CD4-positive, alpha-beta T cell (primary cell): ENCODE measurements around the gene FLT1. TPM values are rescaled to one million over a fixed set of nuclear protein-coding genes. Genes with fewer than 3 reads are reported as not detected.

ENCODE experiments used
- ATAC-seq: fragments of 200-7000 bp; cut with Tn5 transposase; one replicate; pipeline ENCODE4 v1.10.0; 2022; ENCODE audit warnings: mild to moderate bottlenecking; ENCODE audit not compliant: poor library complexity
- CTCF ChIA-PET: fragments of 350-600 bp; sonication (Branson Sonifier 250); formaldehyde crosslinking; loops from one replicate; lab custom pipeline; 2021; ENCODE audit warnings: antibody characterized with exemption, inconsistent platforms; lab: Charles Lee
- POLR2A ChIA-PET: fragments of 350-600 bp; sonication (Branson Sonifier 250); formaldehyde crosslinking; loops from one replicate; lab custom pipeline; 2021; ENCODE audit warnings: antibody characterized with exemption, inconsistent platforms; lab: Charles Lee
- DNase-seq, 14 experiments: peaks; one replicate each; pipeline ENCODE4 v3.0.0-alpha.2; 2013 to 2020; ENCODE audit warnings: mixed read lengths in 2 of 14
- H3K27ac ChIP-seq, 2 donors: one replicate each; pipeline versions ENCODE4 v1.5.1 to v1.7.0; 2013; ENCODE audit warnings: low read length in 2 of 2, low read depth in 1 of 2, mild to moderate bottlenecking in 1 of 2
- H3K27me3 ChIP-seq, 2 experiments: 1 replicate in 1 of 2; 2 replicates in 1 of 2; pipeline versions ENCODE4 v1.6.1 to v1.7.0; 2013; ENCODE audit warnings: low read length in 2 of 2, control low read depth in 1 of 2, mild to moderate bottlenecking in 1 of 2, moderate library complexity in 1 of 2; ENCODE audit not compliant: insufficient read depth in 2 of 2, control insufficient read depth in 1 of 2
- H3K36me3 ChIP-seq: one replicate; pipeline ENCODE4 v1.6.1; 2013; ENCODE audit warnings: low read length, control low read depth; ENCODE audit not compliant: insufficient read depth
- H3K4me1 ChIP-seq: one replicate; pipeline ENCODE4 v1.6.1; 2013; ENCODE audit warnings: low read length, control low read depth; ENCODE audit not compliant: insufficient read depth
- H3K4me3 ChIP-seq: one replicate; pipeline ENCODE4 v1.5.1; 2013; ENCODE audit warnings: mild to moderate bottlenecking, low read length, moderate library complexity
- H3K9me3 ChIP-seq, 2 experiments: 1 replicate in 1 of 2; 2 replicates in 1 of 2; pipeline versions ENCODE4 v1.6.1 to v1.7.0; 2013; ENCODE audit warnings: low read length in 2 of 2, mild to moderate bottlenecking in 2 of 2, control low read depth in 1 of 2, moderate library complexity in 1 of 2; ENCODE audit not compliant: control insufficient read depth in 1 of 2, insufficient read depth in 1 of 2
- H3K27ac Mint-ChIP-seq: one replicate; pipeline ENCODE4 v1.8.0; 2020; ENCODE audit warnings: mixed read lengths
- H3K27me3 Mint-ChIP-seq: one replicate; pipeline ENCODE4 v1.8.0; 2021; ENCODE audit warnings: mixed read lengths
- H3K36me3 Mint-ChIP-seq: one replicate; pipeline ENCODE4 v1.8.0; 2021; ENCODE audit warnings: low read depth, mixed read lengths
- H3K4me1 Mint-ChIP-seq: one replicate; pipeline ENCODE4 v1.8.0; 2021; ENCODE audit warnings: low read depth, mixed read lengths
- H3K4me3 Mint-ChIP-seq: one replicate; pipeline ENCODE4 v1.8.0; 2020; ENCODE audit warnings: mild to moderate bottlenecking, mixed read lengths
- H3K9me3 Mint-ChIP-seq: one replicate; pipeline ENCODE4 v1.8.0; 2020; ENCODE audit warnings: mixed read lengths
- CTCF ChIP-seq: fragments of 200-600 bp; IDR thresholded peaks from one replicate; pipeline ENCODE4 v1.8.0; 2022; ENCODE audit warnings: antibody characterized with exemption, mild to moderate bottlenecking
- intact Hi-C, 2 experiments: fragments of 100-400 bp; cut with DNase I in 1 of 2; cut with micrococcal nuclease in 1 of 2; formaldehyde crosslinking; loops; one replicate each; pipeline versions ENCODE4 v1.15.1 to v1.9.0; 2023 to 2025; cut with DNase I, micrococcal nuclease
- polyA plus RNA-seq, 2 donors: library from polyadenylated mRNA; unstranded; fragments of 120-200 nt; gene quantifications; one replicate each; pipeline ENCODE4 v1.2.1, GENCODE V29; 2013
- total RNA-seq, 174 experiments: library from RNA in 2 of 174; stranded (reverse) in 2 of 174; gene quantifications; one replicate each; pipeline ENCODE4 v1.2.3 and lab custom pipeline; 2021 to 2026

Gene FLT1
- total RNA-seq (1 to 10 TPM; 1.1 to 1.2 TPM), total RNA-seq (lab: John Stamatoyannopoulos, UW) (0.42 to 140 (median 8.2) reads per million in 172 experiments)
- polyA plus RNA-seq (2013, experiment 1 of 2) = 0.58 TPM
- 0.64 TPM for polyA plus RNA-seq (2013, experiment 2 of 2)

DNA sequence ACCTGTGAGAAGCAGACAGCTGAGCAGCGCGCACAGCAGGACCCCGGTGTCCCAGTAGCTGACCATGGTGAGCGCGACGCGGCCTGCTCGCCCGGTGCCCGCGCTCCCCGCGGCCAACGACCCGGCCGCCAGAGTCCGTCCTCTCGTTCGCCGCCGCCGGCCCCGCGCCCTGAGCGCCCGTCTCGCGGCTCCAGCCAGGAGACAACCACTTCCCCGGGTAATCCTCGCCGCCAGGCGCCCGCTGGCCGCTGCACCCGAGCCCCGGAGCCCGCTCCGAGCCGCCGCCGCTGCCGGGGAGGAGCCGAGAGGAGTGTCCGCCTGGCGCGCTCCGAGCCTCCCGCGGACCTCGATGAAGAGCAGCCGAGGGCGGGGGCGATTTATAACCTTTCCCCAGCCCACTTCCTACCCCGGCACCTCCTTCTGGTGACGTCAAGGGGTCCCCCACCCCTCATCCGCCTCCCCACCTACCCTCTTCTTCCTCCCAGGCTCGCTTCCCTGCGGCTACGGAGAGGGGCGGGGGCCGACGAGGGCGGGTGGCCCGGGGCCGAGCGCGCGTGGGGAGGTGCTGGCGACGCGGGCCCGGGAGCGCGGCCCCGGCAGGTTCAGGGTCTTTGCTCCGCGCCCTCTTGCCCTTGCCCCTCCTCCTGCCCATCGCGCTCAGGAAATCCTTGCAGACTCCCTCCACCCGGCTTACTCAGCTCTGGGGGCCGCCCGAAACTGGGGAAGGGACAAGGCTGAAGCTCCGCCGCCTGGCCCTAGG lies at the start of gene FLT1:
Gene FLT1, minus strand, starts transcription at position 351 of the 760 bp plus-strand sequence. Its CDS starts 285 bp downstream, at position 66.
- H3K9me3 Mint-ChIP-seq = no peaks in the 10 kb centered on the region
- peak in 9 of 14 experiments; percentile 9 to 59 (median 45) for DNase-seq
- Histone ChIP-seq H3K27me3 (peaks cover 31 to 54% of the 10 kb centered on the region in 2 experiments), H3K9me3 (peaks cover 0 to 9% of the 10 kb centered on the region in 2 experiments), H3K27ac (no peak within 1 kb of the TSS), H3K36me3 (no peaks in the 10 kb centered on the region), H3K4me3 (peak within 1 kb of the TSS; percentile 50), H3K4me1 (peaks cover 20% of the 10 kb centered on the region)
- CTCF ChIA-PET = no interaction called here
- H3K36me3 Mint-ChIP-seq = no peaks in the 10 kb centered on the region
- ATAC-seq = peak; percentile 37
- H3K27me3 Mint-ChIP-seq = peaks cover 59% of the 10 kb centered on the region
- H3K4me3 Mint-ChIP-seq = peak within 1 kb of the TSS; percentile 64
- no peak for TF ChIP-seq CTCF
- intact Hi-C loops = loop anchor here in 1 of 2 experiments (5.0 kb wide), 1 partner anchor 162 kb away; the partner anchor contains the start of gene POMP
- H3K27ac Mint-ChIP-seq = no peak within 1 kb of the TSS
- peaks cover 42% of the 10 kb centered on the region for H3K4me1 Mint-ChIP-seq
- POLR2A ChIA-PET = no interaction called here

DNA sequence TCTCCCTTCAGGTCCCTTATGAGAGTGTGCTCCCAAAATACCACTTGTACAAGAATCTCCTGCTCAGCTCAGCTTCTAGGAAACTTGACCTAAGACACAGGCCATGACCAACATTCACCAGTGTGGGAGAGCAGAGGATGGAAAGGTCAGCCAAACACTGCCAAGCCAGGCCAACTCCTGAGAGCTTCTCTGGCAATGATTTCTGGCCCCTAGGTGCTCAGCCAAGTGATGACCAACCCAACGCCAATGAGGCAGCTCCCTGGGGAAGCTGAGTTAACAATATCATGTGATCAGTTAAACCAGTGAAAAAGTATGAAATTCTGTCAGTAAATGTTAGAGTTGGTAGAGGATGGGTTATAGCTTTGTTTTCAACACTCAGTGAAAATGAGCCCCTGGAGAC lies 49.1 kb upstream of the FLT1 start:
- Mint-ChIP-seq H3K27ac (no peak overlapping the region), H3K36me3 (no peaks in the 10 kb centered on the region), H3K4me1 (no peaks in the 10 kb centered on the region), H3K27me3 (peaks cover 37% of the 10 kb centered on the region), H3K4me3 (no peak overlapping the region), H3K9me3 (no peaks in the 10 kb centered on the region)
- DNase-seq (no peak), ATAC-seq (no peak)
- Histone ChIP-seq H3K9me3 (peaks cover 3 to 7% of the 10 kb centered on the region in 2 experiments), H3K27me3 (peaks cover 8 to 18% of the 10 kb centered on the region in 2 experiments), H3K4me1 (no peaks in the 10 kb centered on the region), H3K36me3 (no peaks in the 10 kb centered on the region), H3K27ac (no peak overlapping the region), H3K4me3 (no peak overlapping the region)
- TF ChIP-seq CTCF = no peak
- POLR2A ChIA-PET = no interaction called here
- CTCF ChIA-PET = no interaction called here
- intact Hi-C loops = no loop called here

GRCh38 chr13:28542804-28543203 lies 47.9 kb upstream of the FLT1 start:
- H3K9me3 Mint-ChIP-seq = no peaks in the 10 kb centered on the region
- peaks cover 41% of the 10 kb centered on the region for H3K27me3 Mint-ChIP-seq
- peaks cover 3 to 7% of the 10 kb centered on the region in 2 experiments for H3K9me3 ChIP-seq

More at GRCh38 chr13:28542804-28543203, 47.9 kb upstream of the FLT1 start:
- H3K4me3 Mint-ChIP-seq = no peak overlapping the region
- H3K27ac ChIP-seq = no peak overlapping the region
- no peaks in the 10 kb centered on the region for H3K4me1 ChIP-seq
- H3K27ac Mint-ChIP-seq = no peak overlapping the region
- H3K4me3 ChIP-seq = no peak overlapping the region
- CTCF ChIA-PET = no interaction called here
- peaks cover 8 to 20% of the 10 kb centered on the region in 2 experiments for H3K27me3 ChIP-seq
- POLR2A ChIA-PET = no interaction called here
- no peak for TF ChIP-seq CTCF
- ATAC-seq (no peak), DNase-seq (no peak)
- intact Hi-C loops = no loop called here
- no peaks in the 10 kb centered on the region for H3K36me3 ChIP-seq
- no peaks in the 10 kb centered on the region for H3K36me3 Mint-ChIP-seq
- no peaks in the 10 kb centered on the region for H3K4me1 Mint-ChIP-seq
